GM21423 (cell line): ENCODE data around the gene IFITM5.

Experiments
- ATAC-seq: cut with Tn5 transposase; IDR thresholded peaks from one replicate; pipeline ENCODE4 v1.9.1; 2021; ENCODE audit warnings: mild to moderate bottlenecking, moderate library complexity; ENCODE audit not compliant: unreplicated experiment

Gene IFITM5

GRCh38 chr11:285021-285893, 14.1 kb downstream of the IFITM5 start:
- ATAC-seq, result no peak

- no peak for ATAC-seq
Measured at GRCh38 chr11:284105-285020, 15.0 kb downstream of the IFITM5 start.

GRCh38 chr11:283405-284104, 15.8 kb downstream of the IFITM5 start:
- ATAC-seq, result no peak

GRCh38 chr11:282630-283360, 16.5 kb downstream of the IFITM5 start:
- no peak for ATAC-seq

GRCh38 chr11:282171-282570, 17.2 kb downstream of the IFITM5 start:
- no peak for ATAC-seq

GRCh38 chr11:281486-282161, 17.7 kb downstream of the IFITM5 start:
- no peak for ATAC-seq

- no peak for ATAC-seq
Measured at GRCh38 chr11:280706-281485, 18.4 kb downstream of the IFITM5 start.

GRCh38 chr11:279966-280705, 19.2 kb downstream of the IFITM5 start:
- no peak for ATAC-seq

- no peak for ATAC-seq
Measured at GRCh38 chr11:279040-279965, 20.0 kb downstream of the IFITM5 start.

GRCh38 chr11:278001-278951, 21.1 kb downstream of the IFITM5 start, which contains the start of gene NLRP6:
Gene NLRP6, plus strand, starts transcription at chr11:278407. Its CDS starts 163 bp downstream, at chr11:278570.
- ATAC-seq, result no peak

GRCh38 chr11:276219-276618, 23.1 kb downstream of the IFITM5 start:
- ATAC-seq, result no peak

- ATAC-seq, result no peak
Measured at GRCh38 chr11:272931-273198, 26.5 kb downstream of the IFITM5 start.

- ATAC-seq, result no peak
Measured at GRCh38 chr11:272195-272930, 27.0 kb downstream of the IFITM5 start.

- no peak for ATAC-seq
Measured at GRCh38 chr11:271319-271715, 28.0 kb downstream of the IFITM5 start.

GRCh38 chr11:270451-271318, 28.6 kb downstream of the IFITM5 start:
- no peak for ATAC-seq
